Spinal cord (tissue), 10 donors: ENCODE results near the gene CEP170B. TPM values are rescaled to one million over a fixed set of nuclear protein-coding genes. Genes with fewer than 3 reads are reported as not detected.

Experiments used
- DNase-seq, 6 donors: peaks; one replicate each; pipeline versions ENCODE4 v3.0.0 to v3.0.0-alpha.2; 2013 to 2015; ENCODE audit warnings: low spot score in 6 of 6, low read depth in 4 of 6
- H3K27ac ChIP-seq: one replicate; pipeline ENCODE4 v1.5.1; 2013; ENCODE audit warnings: low read depth, low read length, control low read depth
- H3K27me3 ChIP-seq: one replicate; pipeline ENCODE4 v1.6.1; 2013; ENCODE audit warnings: low read length; ENCODE audit not compliant: control insufficient read depth, insufficient read depth
- H3K36me3 ChIP-seq: one replicate; pipeline ENCODE4 v1.6.1; 2013; ENCODE audit warnings: low read length; ENCODE audit not compliant: control insufficient read depth, insufficient read depth
- H3K4me1 ChIP-seq: one replicate; pipeline ENCODE4 v1.6.1; 2013; ENCODE audit warnings: low read length; ENCODE audit not compliant: control insufficient read depth, insufficient read depth
- H3K4me3 ChIP-seq: one replicate; pipeline ENCODE4 v1.5.1; 2013; ENCODE audit warnings: low read depth, low read length, control low read depth
- H3K9me3 ChIP-seq: one replicate; pipeline ENCODE4 v1.6.1; 2013; ENCODE audit warnings: low read length; ENCODE audit not compliant: control insufficient read depth, insufficient read depth
- WGBS: methylation state at CpG from one replicate; pipeline ENCODE4 v1.1.5; 2013; ENCODE audit warnings: missing lambda C conversion rate; ENCODE audit not compliant: insufficient coverage; 5-methylcytosine and 5-hydroxymethylcytosine counted together
- polyA plus RNA-seq, 2 donors: library from polyadenylated mRNA; unstranded; fragments of 120-200 nt; gene quantifications; one replicate each; pipeline ENCODE4 v1.2.1, GENCODE V29; 2013; ENCODE audit not compliant: insufficient read length in 2 of 2
- total RNA-seq, 2 donors: library from RNA; depleted of rRNA in 1 of 2; stranded (reverse); fragments of 120-200 nt in 1 of 2; fragments of >200 nt in 1 of 2; gene quantifications; one replicate each; pipeline versions ENCODE4 v1.2.3 to v1.2.4, GENCODE V29; 2013 to 2014
- donor health status: healthy.

CEP170B gene
- total and polyA plus RNA-seq, 4 donors = 11.0 to 41.4 (median 28.0) TPM

DNA sequence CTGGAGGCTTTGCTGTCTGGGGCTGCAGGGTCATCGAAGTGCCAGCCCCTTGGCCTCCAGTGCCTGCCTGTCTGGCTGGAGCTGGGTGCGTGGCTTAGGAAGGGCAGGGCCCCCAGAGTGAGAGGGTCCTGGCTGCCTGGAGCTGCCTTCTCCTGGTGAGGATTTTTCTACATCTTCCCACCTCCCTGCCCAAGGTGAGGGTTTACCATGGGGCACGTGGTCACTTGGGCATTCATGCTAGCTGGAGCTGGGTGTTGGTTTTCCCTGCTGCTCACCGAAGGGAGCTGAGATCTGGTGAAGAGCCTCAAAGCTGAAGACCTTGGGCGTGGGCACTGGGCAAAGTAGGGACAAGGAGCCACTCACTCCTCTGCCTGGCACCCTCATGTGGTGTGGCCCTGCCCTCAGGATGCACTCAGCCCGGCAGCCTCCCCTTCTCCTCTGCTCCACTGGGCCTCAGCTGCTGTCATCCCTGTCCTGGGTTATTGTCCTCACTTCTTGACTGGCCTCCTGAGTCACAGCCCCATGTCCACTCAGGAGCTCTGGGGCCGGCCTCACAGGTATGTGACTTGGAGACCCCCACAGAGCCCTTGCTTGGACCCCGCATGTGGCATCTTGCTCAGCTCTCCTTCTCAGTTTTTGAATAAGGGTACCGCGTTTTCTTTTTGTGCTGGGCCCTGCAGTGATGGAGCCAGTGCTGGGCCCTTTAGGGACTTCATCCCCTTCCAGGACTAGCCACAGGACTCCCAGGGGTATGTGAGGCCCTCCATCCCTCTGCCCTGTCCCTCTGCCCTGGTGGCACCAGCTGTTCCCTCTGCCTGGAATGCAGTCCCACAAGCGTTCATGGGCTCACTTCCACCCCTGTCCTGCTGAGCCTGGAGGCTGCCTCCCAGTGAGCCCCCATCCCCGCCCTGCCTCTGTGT is 1.6 kb downstream of the CEP170B start:
- 83% methylated on average over 12 of the region's 12 CpGs for WGBS
- Histone ChIP-seq H3K27me3 (peaks cover 17% of the 10 kb centered on the region), H3K4me1 (peaks cover 30% of the 10 kb centered on the region), H3K27ac (no peak overlapping the region), H3K4me3 (peak overlapping the region; percentile 52), H3K9me3 (no peaks in the 10 kb centered on the region), H3K36me3 (peaks cover 53% of the 10 kb centered on the region)
- DNase-seq = no peak

DNA sequence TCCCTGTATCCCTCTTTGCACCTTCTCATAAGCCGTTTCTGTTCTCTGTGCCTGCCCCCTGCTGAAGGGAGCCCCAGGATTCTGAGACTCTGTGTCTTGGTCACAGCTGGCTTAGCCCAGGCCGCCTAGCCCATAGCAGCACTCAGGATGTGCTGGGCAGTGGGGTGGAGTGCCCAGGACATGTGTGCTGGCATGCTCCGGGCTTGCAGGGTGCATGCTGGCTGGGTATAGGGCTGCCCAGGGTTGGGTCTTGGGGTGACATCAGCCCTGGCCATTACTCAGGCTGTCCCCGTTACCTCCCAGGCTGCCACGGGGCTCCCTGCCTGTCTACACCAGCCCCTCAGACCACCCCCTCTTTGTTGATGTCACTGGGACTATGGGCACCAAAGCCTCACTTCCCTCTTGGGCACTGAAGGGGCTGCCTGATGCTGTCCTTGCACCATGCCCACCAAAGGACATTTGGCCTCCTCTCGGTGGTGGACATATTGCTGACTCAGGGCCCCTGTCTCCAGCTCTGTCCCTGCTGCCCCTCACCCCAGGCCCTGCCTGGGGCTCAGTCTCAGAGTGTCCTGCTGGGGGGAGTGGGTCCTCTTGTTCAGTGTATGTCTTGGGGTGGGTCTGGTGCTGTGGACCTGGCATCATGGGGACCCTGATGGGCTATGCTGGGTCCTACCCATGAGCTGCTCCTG is 2.4 kb downstream of the CEP170B start:
- H3K27me3 ChIP-seq = peaks cover 17% of the 10 kb centered on the region
- no peak overlapping the region for H3K4me3 ChIP-seq
- peaks cover 32% of the 10 kb centered on the region for H3K4me1 ChIP-seq
- 90% methylated on average over 6 of the region's 6 CpGs for WGBS
- DNase-seq = no peak
- peaks cover 61% of the 10 kb centered on the region for H3K36me3 ChIP-seq
- H3K27ac ChIP-seq = no peak overlapping the region
- no peaks in the 10 kb centered on the region for H3K9me3 ChIP-seq

DNA sequence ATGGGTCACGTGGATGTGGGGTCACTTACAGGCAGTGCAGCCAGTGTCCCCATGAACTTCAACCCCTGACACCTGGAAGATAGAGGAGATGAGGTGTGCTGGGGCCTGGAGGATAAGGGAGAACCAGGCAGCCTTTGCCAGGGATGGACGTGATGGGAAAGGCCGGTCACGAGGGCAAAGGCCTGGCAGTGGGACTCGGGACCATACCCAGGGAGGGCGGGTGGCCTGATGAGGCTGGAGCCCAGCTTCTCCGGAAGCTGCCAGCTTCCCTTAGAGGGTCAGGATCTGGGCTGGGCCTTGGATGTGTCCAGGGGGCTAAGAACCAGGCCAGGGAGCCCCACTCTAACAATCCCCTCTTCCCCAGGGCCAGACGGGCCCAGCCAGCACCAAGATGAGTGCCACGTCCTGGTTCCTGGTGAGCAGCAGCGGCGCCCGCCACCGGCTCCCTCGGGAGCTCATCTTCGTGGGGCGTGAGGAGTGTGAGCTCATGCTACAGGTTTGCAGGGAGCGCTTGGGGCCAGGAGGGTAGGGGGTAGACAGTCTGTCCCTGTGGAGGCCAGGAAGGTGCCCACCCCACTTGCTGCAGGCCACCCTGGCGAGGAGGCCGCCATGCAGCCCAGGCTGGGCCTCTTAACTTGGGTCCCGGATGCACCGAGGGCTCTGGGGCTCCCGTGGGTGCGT is 3.1 kb downstream of the CEP170B start:
- H3K4me3 ChIP-seq = no peak overlapping the region
- 95% methylated on average over 20 of the region's 23 CpGs for WGBS
- H3K27ac ChIP-seq = no peak overlapping the region
- H3K9me3 ChIP-seq = no peaks in the 10 kb centered on the region
- peaks cover 14% of the 10 kb centered on the region for H3K27me3 ChIP-seq
- no peak for DNase-seq
- H3K36me3 ChIP-seq = peaks cover 63% of the 10 kb centered on the region
- H3K4me1 ChIP-seq = peaks cover 37% of the 10 kb centered on the region

DNA sequence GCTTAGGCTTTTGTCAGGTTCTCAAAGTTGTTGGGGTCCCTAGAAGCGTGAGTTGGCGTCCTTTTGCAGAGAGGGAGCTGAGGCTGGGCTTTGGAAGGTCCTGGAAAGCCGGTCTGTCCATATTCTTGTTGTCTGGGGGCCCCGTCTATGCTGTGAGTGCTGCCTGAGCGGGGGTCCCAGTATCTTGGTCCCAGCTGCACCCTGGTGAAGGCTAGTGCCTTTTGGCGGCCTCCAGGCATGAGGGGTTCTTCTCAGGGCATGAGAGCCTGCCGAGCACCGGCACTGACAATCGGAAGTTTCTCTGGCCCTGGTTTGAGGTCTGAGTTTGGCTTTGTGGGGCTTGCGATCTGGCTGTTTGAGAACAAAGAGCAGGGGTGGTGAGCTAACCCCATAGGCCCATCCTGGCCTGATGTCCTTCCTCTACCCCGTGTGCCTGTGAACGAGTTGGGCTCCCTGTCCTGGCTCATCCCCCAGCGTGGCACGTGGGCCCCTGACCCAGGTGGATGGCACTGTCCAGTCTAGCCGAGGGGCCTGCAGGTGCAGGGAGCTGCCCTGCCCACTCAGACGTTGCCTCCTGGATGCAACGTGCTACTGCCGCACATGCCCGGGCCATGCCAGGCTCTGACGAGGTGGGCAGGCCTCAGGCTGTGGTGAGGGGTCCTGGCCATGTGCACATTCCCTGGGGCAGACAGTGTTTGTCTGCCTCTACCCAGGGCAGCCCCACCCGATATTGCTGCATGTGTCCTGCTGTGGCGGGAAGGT is 3.9 kb downstream of the CEP170B start:
- Histone ChIP-seq H3K4me1 (peaks cover 40% of the 10 kb centered on the region), H3K9me3 (no peaks in the 10 kb centered on the region), H3K27me3 (peaks cover 10% of the 10 kb centered on the region), H3K4me3 (no peak overlapping the region), H3K27ac (no peak overlapping the region), H3K36me3 (peaks cover 71% of the 10 kb centered on the region)
- WGBS = 93% methylated on average over 21 of the region's 22 CpGs
- DNase-seq = no peak

DNA sequence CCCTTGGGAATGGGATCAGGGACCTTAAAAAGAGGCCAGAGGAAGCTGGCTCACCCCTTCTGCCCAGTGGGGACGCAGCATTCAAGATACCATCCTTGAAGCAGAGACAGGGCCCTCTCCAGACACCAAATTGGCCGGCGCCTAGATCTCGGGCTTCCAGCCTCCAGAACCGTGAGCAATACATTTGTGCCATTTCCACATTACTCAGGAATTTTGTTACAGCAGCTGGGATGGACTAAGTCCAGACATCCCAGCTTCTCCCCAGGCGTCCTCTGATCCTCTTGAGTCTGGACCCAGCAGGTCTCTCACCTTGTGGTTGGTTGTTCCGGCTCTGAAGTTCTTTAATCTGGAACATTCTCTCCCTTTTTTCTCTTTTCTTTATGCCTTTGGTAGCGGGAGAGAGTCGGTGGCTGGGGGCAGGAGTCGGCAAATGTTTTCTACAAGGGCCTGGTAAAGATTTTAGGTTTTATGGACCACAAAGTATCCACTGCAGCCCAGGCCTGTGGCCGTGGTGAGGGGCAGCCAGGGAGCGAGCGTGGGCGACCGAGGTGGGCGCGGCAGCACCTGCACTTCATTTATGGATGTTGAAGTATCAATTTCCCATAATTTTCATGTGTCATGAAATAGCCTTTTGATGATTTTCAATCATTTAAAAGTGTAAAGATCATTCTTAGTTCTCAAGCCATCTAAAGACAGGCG is 4.8 kb downstream of the CEP170B start:
- H3K36me3 ChIP-seq = peaks cover 79% of the 10 kb centered on the region
- no peak overlapping the region for H3K27ac ChIP-seq
- no peak for DNase-seq
- WGBS = 92% methylated on average over 10 of the region's 18 CpGs
- no peaks in the 10 kb centered on the region for H3K9me3 ChIP-seq
- H3K4me1 ChIP-seq = peaks cover 32% of the 10 kb centered on the region
- H3K4me3 ChIP-seq = no peak overlapping the region
- peaks cover 2% of the 10 kb centered on the region for H3K27me3 ChIP-seq

DNA sequence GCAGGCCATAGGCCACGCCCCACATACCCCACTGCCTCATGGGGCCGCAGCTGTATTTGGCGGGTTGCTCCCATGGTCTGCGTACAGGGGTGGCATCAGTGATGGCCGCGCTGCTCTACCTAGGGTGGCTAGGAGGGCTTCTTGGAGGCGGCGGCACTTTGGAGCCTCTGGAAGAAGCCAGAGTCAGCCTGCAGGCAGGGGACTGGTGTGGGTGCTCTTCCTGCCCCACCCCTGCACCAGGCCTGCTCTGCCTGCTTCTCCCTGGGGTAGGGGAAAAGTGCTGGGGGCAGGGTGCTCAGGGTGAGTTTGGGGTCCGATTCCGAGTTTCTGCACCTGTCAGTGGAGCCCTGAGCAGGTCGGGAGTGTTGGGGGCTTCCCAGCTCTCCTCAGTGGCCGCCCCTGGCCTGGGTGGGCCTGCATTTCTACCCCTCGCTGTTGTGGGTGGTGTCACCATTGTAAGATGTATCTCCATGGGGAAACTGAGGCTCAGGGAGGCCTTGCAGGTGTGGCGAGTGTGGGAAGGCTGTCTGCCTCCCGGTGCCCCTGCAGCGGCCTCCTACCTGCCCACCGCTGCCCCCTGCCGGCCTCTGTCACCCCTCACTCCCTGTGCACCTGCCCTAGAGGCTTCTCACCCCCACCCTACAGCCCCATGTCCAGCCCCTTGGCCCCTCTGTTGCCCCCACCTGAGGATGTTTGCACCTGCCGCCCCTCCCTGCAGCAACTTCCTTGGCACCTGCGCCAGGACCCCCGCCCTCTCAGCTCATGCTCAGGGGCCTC is 5.5 kb downstream of the CEP170B start:
- H3K27me3 ChIP-seq = peaks cover 2% of the 10 kb centered on the region
- H3K36me3 ChIP-seq = peaks cover 86% of the 10 kb centered on the region
- H3K4me3 ChIP-seq = no peak overlapping the region
- WGBS = 83% methylated on average over 19 of the region's 21 CpGs
- no peak overlapping the region for H3K27ac ChIP-seq
- peaks cover 32% of the 10 kb centered on the region for H3K4me1 ChIP-seq
- H3K9me3 ChIP-seq = no peaks in the 10 kb centered on the region
- no peak for DNase-seq

DNA sequence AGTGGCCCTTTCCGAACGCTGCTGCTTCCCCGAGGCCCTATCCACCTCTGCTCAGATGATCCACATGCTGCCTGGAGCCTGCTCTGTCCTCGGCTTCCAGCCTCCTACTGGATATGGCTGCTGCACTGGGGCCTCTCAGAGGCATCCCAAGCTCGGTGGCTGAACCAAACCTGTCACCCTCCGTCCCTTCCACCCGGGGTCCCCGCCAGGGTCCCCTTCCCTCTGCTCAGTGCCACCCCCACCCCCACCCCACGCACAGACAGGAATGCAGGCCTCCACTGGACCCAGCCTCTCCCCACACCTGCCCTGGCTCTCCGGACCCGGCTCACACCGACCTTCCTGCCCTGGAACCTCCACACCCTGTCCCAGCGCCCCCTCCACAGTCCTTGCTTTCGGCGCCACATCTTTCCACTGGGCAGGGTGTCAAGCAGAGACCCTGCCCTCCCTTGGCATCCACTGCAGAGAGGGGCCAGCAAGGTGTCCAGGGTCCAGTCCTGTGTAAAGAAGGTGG is 6.1 kb downstream of the CEP170B start:
- no peak for DNase-seq

DNA sequence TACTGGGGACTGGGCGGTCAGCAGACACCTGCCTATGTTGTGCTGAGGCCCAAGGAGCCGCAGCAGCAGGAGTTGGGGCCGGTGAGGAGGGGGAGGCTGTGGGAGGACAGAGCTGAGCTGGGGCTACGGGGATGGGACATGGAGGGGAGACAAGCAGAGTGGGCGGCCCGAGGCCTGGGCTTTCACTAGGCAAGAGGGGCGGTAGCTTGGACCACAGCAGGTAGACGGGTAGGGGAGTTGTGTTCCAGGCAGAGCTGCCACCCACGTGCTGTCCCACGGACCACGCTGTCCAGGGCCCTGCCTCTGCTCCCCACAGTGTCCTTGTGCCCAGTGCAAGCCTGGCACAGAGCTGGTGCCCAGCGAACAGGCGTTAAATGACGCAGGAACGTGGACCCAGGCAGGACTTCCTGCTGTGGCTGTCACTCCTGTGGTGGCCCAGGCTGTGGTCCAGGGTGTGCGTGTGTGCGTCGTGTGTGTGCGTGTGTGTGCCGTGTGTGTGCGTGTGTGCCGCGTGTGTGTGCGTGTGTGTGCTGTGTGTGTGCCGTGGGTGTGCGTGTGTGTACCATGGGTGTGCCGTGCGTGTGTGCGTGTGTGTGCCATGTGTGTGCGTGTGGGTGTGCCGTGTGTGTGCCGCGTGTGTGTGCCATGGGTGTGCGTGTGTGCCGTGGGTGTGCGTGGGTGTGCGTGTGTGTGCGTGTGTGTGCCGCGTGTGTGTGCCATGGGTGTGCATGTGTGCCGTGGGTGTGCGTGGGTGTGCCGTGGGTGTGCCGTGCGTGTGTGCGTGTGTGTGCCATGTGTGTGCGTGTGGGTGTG is 6.8 kb downstream of the CEP170B start:
- no peaks in the 10 kb centered on the region for H3K27me3 ChIP-seq
- no peaks in the 10 kb centered on the region for H3K9me3 ChIP-seq
- H3K36me3 ChIP-seq = peaks cover 96% of the 10 kb centered on the region
- no peak for DNase-seq
- 89% methylated on average over 24 of the region's 47 CpGs for WGBS
- peaks cover 20% of the 10 kb centered on the region for H3K4me1 ChIP-seq
- no peak overlapping the region for H3K27ac ChIP-seq
- H3K4me3 ChIP-seq = no peak overlapping the region

More for the DNA sequence above, 6.1 kb downstream of the CEP170B start:
- Histone ChIP-seq H3K9me3 (no peaks in the 10 kb centered on the region), H3K4me3 (no peak overlapping the region), H3K36me3 (peaks cover 93% of the 10 kb centered on the region), H3K27ac (no peak overlapping the region), H3K27me3 (no peaks in the 10 kb centered on the region), H3K4me1 (peaks cover 27% of the 10 kb centered on the region)
- WGBS = 88% methylated on average over 14 of the region's 15 CpGs
